ENCODE measurements around the gene ANKRD31. TPM values are rescaled to one million over a fixed set of nuclear protein-coding genes. Genes with fewer than 3 reads are reported as not detected.
"Not testable (repeated sequence)": the region's sequence is repeated elsewhere in the genome, so short reads cannot be mapped to it uniquely, and the experiment has no call there.

Gene ANKRD31
- total RNA-seq, 1 experiment from 2014 or later = not detected

DNA sequence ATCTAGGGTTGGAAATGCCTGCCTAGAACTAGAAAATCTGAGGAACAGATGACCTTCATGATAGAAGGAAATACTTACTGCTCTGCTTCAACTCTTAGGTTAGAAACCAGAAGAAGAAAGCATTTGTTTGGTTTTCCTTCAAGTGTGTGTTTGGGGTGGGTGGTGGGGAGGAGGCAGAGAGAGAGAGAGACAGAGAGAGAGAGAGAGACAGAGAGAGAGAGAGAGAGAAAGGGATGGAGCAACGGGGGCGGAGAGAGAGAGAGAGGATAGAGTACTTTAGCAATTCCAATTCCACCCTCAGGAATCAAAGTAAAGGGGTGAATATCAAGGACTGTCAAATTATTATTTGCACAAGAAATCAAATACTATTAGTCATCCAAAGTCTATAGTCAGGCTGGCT, 155.2 kb downstream of the ANKRD31 start:
- CTCF ChIA-PET = interaction anchor here (0.5 kb wide), 1 partner anchor 124 kb away, joined by 6 read pairs; no protein-coding TSS in a partner anchor
- Histone ChIP-seq H3K27ac (ENCODE audit: low read length) (no peak overlapping the region), H3K4me1 (ENCODE audit: control insufficient read depth, insufficient read depth, low read length) (no peaks in the 10 kb centered on the region), H3K27me3 (ENCODE audit: control insufficient read depth, insufficient read depth, low read length) (peaks cover 2% of the 10 kb centered on the region), H3K4me3 (ENCODE audit: low read depth in 2 of 2, low read length in 2 of 2) (no peak overlapping the region), H3K9me3 (ENCODE audit: control insufficient read depth, insufficient read depth, low read depth, low read length) (no peaks in the 10 kb centered on the region), H3K36me3 (ENCODE audit: control insufficient read depth, insufficient read depth, low read length) (no peaks in the 10 kb centered on the region)
- POLR2A ChIA-PET = no interaction called here
- in situ Hi-C loops (cut with HindIII; ENCODE audit: low pct_unique_long_range_greater_than_20kb, low sequenced_read_pairs) (no loop called here), intact Hi-C loops (cut with micrococcal nuclease; ENCODE audit: unreplicated experiment) (no loop called here)
- no TSS peak for BruUV-seq (replicated peaks)
- ATAC-seq (no peak), DNase-seq (ENCODE audit: low read depth, low spot score) (no peak)
- TF ChIP-seq TCF7L2 (IDR thresholded peaks at IDR 0.05; ENCODE audit: low read depth, low read length) (no peak), POLR2AphosphoS5 (IDR thresholded peaks at IDR 0.05; ENCODE audit: low read depth, low read length) (no peak), SIN3A (IDR thresholded peaks at IDR 0.05; ENCODE audit: borderline replicate concordance, insufficient read depth, low read depth, low read length) (no peak)
- TF ChIP-seq, protein P1, sequence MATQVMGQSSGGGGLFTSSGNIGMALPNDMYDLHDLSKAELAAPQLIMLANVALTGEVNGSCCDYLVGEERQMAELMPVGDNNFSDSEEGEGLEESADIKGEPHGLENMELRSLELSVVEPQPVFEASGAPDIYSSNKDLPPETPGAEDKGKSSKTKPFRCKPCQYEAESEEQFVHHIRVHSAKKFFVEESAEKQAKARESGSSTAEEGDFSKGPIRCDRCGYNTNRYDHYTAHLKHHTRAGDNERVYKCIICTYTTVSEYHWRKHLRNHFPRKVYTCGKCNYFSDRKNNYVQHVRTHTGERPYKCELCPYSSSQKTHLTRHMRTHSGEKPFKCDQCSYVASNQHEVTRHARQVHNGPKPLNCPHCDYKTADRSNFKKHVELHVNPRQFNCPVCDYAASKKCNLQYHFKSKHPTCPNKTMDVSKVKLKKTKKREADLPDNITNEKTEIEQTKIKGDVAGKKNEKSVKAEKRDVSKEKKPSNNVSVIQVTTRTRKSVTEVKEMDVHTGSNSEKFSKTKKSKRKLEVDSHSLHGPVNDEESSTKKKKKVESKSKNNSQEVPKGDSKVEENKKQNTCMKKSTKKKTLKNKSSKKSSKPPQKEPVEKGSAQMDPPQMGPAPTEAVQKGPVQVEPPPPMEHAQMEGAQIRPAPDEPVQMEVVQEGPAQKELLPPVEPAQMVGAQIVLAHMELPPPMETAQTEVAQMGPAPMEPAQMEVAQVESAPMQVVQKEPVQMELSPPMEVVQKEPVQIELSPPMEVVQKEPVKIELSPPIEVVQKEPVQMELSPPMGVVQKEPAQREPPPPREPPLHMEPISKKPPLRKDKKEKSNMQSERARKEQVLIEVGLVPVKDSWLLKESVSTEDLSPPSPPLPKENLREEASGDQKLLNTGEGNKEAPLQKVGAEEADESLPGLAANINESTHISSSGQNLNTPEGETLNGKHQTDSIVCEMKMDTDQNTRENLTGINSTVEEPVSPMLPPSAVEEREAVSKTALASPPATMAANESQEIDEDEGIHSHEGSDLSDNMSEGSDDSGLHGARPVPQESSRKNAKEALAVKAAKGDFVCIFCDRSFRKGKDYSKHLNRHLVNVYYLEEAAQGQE (IDR thresholded peaks at IDR 0.05; ENCODE audit: insufficient read depth in 1 of 2, low read depth in 2 of 2, low read length in 1 of 2) = no peak
- TF ChIP-seq, protein P2, sequence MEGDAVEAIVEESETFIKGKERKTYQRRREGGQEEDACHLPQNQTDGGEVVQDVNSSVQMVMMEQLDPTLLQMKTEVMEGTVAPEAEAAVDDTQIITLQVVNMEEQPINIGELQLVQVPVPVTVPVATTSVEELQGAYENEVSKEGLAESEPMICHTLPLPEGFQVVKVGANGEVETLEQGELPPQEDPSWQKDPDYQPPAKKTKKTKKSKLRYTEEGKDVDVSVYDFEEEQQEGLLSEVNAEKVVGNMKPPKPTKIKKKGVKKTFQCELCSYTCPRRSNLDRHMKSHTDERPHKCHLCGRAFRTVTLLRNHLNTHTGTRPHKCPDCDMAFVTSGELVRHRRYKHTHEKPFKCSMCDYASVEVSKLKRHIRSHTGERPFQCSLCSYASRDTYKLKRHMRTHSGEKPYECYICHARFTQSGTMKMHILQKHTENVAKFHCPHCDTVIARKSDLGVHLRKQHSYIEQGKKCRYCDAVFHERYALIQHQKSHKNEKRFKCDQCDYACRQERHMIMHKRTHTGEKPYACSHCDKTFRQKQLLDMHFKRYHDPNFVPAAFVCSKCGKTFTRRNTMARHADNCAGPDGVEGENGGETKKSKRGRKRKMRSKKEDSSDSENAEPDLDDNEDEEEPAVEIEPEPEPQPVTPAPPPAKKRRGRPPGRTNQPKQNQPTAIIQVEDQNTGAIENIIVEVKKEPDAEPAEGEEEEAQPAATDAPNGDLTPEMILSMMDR (IDR thresholded peaks at IDR 0.05) = no peak

DNA sequence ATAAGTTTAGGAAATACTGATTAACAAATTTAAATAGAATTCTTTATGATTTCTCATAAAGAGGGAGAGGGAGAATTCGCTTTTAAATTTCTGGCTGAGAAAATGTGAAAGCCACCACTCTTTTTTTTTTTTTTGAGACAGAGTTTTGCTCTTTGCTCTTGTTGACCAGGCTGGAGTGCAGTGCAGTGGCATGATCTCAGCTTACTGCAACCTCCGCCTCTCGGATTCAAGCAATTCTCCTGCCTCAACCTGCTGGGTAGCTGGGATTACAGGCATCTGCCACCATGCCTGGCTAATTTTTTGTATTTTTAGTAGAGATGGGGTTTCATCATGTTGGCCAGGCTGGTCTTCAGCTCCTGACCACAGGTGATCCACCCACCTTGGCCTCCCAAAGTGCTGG, 157.3 kb downstream of the ANKRD31 start:
- H3K4me3 ChIP-seq (ENCODE audit: low read depth in 2 of 2, low read length in 2 of 2); intact Hi-C loops (cut with micrococcal nuclease; ENCODE audit: unreplicated experiment): not testable (repeated sequence)

DNA sequence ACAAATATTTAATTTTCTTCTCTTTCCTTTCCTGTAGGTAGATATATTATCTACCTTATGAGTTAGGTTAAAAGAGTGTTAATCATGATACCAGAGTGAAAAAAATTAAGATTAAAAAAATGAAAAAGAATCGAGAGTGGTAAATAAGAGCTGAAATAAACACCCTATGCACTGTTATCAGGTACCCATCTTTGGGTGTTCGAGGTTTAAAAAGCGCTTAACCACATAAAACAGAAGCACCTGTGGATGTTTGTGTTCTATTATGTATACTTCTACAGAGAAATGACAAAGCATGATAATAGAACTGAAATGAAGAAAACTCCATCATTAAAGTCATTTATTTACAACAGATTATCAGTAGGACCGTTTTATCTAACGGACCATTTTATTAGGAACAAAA, 158.7 kb downstream of the ANKRD31 start:
- no peaks in the 10 kb centered on the region for H3K36me3 ChIP-seq (ENCODE audit: control insufficient read depth, insufficient read depth, low read length)
- no peak overlapping the region for H3K4me3 ChIP-seq (ENCODE audit: low read depth in 2 of 2, low read length in 2 of 2)
- H3K27ac ChIP-seq (ENCODE audit: low read length) = no peak overlapping the region
- ChIA-PET POLR2A (no interaction called here), CTCF (interaction anchor here (0.8 kb wide), 1 partner anchor 483 kb away, joined by 5 read pairs; no protein-coding TSS in a partner anchor)
- ATAC-seq (no peak), DNase-seq (ENCODE audit: low read depth, low spot score) (no peak)
- no peaks in the 10 kb centered on the region for H3K9me3 ChIP-seq (ENCODE audit: control insufficient read depth, insufficient read depth, low read depth, low read length)
- H3K27me3 ChIP-seq (ENCODE audit: control insufficient read depth, insufficient read depth, low read length) = peaks cover 2% of the 10 kb centered on the region
- in situ Hi-C loops (cut with HindIII; ENCODE audit: low pct_unique_long_range_greater_than_20kb, low sequenced_read_pairs) (no loop called here), intact Hi-C loops (cut with micrococcal nuclease; ENCODE audit: unreplicated experiment) (no loop called here)
- no TSS peak for BruUV-seq (replicated peaks)
- no peak for TF ChIP-seq TCF7L2 (IDR thresholded peaks at IDR 0.05; ENCODE audit: low read depth, low read length)
- no peak for TF ChIP-seq SIN3A (IDR thresholded peaks at IDR 0.05; ENCODE audit: borderline replicate concordance, insufficient read depth, low read depth, low read length)
- TF ChIP-seq, protein P2 (IDR thresholded peaks at IDR 0.05) = no peak
- TF ChIP-seq, protein P1 (IDR thresholded peaks at IDR 0.05; ENCODE audit: insufficient read depth in 1 of 2, low read depth in 2 of 2, low read length in 1 of 2) = no peak
- no peak for TF ChIP-seq POLR2AphosphoS5 (IDR thresholded peaks at IDR 0.05; ENCODE audit: low read depth, low read length)
- H3K4me1 ChIP-seq (ENCODE audit: control insufficient read depth, insufficient read depth, low read length) = no peaks in the 10 kb centered on the region

More for the DNA sequence above, 157.3 kb downstream of the ANKRD31 start:
- H3K4me1 ChIP-seq (ENCODE audit: control insufficient read depth, insufficient read depth, low read length); H3K27me3 ChIP-seq (ENCODE audit: control insufficient read depth, insufficient read depth, low read length); DNase-seq (ENCODE audit: low read depth, low spot score); POLR2A ChIA-PET; H3K36me3 ChIP-seq (ENCODE audit: control insufficient read depth, insufficient read depth, low read length); H3K9me3 ChIP-seq (ENCODE audit: control insufficient read depth, insufficient read depth, low read depth, low read length); BruUV-seq (replicated peaks); ATAC-seq; in situ Hi-C loops (cut with HindIII; ENCODE audit: low pct_unique_long_range_greater_than_20kb, low sequenced_read_pairs); H3K27ac ChIP-seq (ENCODE audit: low read length): not testable (repeated sequence)
- CTCF ChIA-PET = interaction anchor here (0.7 kb wide), 1 partner anchor 306 kb away, joined by 4 read pairs; no protein-coding TSS in a partner anchor

All from Panc1 (cell line).